HUDEP-2 (cell line): ENCODE results near the gene IMMP2L.

Experiments
- DNase-seq, 76 experiments: peaks; one replicate each; lab custom pipeline; 2025; ENCODE audit not compliant: unreplicated experiment in 76 of 76; lab: John Stamatoyannopoulos, UW

IMMP2L gene

GRCh38 chr7:110911632-110912031, 650.7 kb downstream of the IMMP2L start:
- no peak for DNase-seq

GRCh38 chr7:110909117-110909516, 653.2 kb downstream of the IMMP2L start:
- DNase-seq: no peak

GRCh38 chr7:110905773-110906566, 656.3 kb downstream of the IMMP2L start:
- DNase-seq: no peak

GRCh38 chr7:110898516-110898915, 663.8 kb downstream of the IMMP2L start:
- DNase-seq: no peak

GRCh38 chr7:110897538-110897937, 664.8 kb downstream of the IMMP2L start:
- DNase-seq: no peak

GRCh38 chr7:110894111-110894510, 668.2 kb downstream of the IMMP2L start:
- no peak for DNase-seq

- DNase-seq: no peak
Observed at GRCh38 chr7:110891197-110891596, 671.1 kb downstream of the IMMP2L start.

GRCh38 chr7:110890101-110890500, 672.2 kb downstream of the IMMP2L start:
- DNase-seq: no peak

GRCh38 chr7:110889335-110889734, 673.0 kb downstream of the IMMP2L start:
- no peak for DNase-seq

- no peak for DNase-seq
Observed at GRCh38 chr7:110888641-110889040, 673.7 kb downstream of the IMMP2L start.

- DNase-seq: no peak
Observed at GRCh38 chr7:110885474-110885873, 676.8 kb downstream of the IMMP2L start.

- DNase-seq: no peak
Observed at GRCh38 chr7:110881721-110882120, 680.6 kb downstream of the IMMP2L start.

- DNase-seq: no peak
Observed at GRCh38 chr7:110880971-110881370, 681.3 kb downstream of the IMMP2L start.

- no peak for DNase-seq
Observed at GRCh38 chr7:110877016-110877415, 685.3 kb downstream of the IMMP2L start.

- DNase-seq: no peak
Observed at GRCh38 chr7:110875346-110875745, 686.9 kb downstream of the IMMP2L start.

- DNase-seq: no peak
Observed at GRCh38 chr7:110871856-110872255, 690.4 kb downstream of the IMMP2L start.

GRCh38 chr7:110870926-110871325, 691.4 kb downstream of the IMMP2L start:
- DNase-seq: no peak

GRCh38 chr7:110868458-110868857, 693.8 kb downstream of the IMMP2L start:
- no peak for DNase-seq

GRCh38 chr7:110867771-110868170, 694.5 kb downstream of the IMMP2L start:
- no peak for DNase-seq

GRCh38 chr7:110863258-110863657, 699.0 kb downstream of the IMMP2L start:
- DNase-seq: no peak

GRCh38 chr7:110861163-110861562, 701.1 kb downstream of the IMMP2L start:
- no peak for DNase-seq

GRCh38 chr7:110857106-110857505, 705.2 kb downstream of the IMMP2L start:
- DNase-seq: no peak

- DNase-seq: no peak
Observed at GRCh38 chr7:110856704-110857103, 705.6 kb downstream of the IMMP2L start.
